Upper lobe of left lung (tissue), 6 donors: ENCODE data around the gene MVB12B. TPM values are rescaled to one million over a fixed set of nuclear protein-coding genes. Genes with fewer than 3 reads are reported as not detected.

Experiments
- ATAC-seq, 2 donors: fragments of 200-7000 bp; cut with Tn5 transposase; one replicate each; pipeline ENCODE4 v1.9.1; 2022; ENCODE audit warnings: mild to moderate bottlenecking in 2 of 2, moderate library complexity in 2 of 2; ENCODE audit not compliant: low FRiP score in 2 of 2
- DNase-seq, 2 donors: peaks; one replicate each; pipeline ENCODE4 v3.0.0-alpha.2; 2019 to 2020
- H3K27ac ChIP-seq, 4 donors: fragments of 200-600 bp; sonication (generic); one replicate each; pipeline ENCODE4 v1.5.1; 2016 to 2019
- H3K27me3 ChIP-seq, 4 donors: fragments of 200-600 bp; sonication (generic); one replicate each; pipeline ENCODE4 v1.5.1; 2017 to 2019
- H3K36me3 ChIP-seq, 4 donors: fragments of 200-600 bp; sonication (generic); one replicate each; pipeline ENCODE4 v1.5.1; 2016 to 2019
- H3K4me1 ChIP-seq, 4 donors: fragments of 200-600 bp; sonication (generic); one replicate each; pipeline ENCODE4 v1.5.1; 2018 to 2019
- H3K4me3 ChIP-seq, 4 donors: fragments of 200-600 bp; sonication (generic); one replicate each; pipeline ENCODE4 v1.5.1; 2017 to 2019; ENCODE audit warnings: mild to moderate bottlenecking in 2 of 4, moderate library complexity in 1 of 4
- H3K9me3 ChIP-seq, 4 donors: fragments of 200-600 bp; sonication (generic); one replicate each; pipeline ENCODE4 v1.5.1; 2018 to 2019
- EP300 ChIP-seq, 4 donors: sonication (generic); formaldehyde crosslinking; IDR thresholded peaks; one replicate each; pipeline ENCODE4 v1.5.1; 2017; ENCODE audit warnings: antibody characterized with exemption in 4 of 4, control low read depth in 2 of 4
- POLR2A ChIP-seq, 4 donors: fragments of 450-650 bp; IDR thresholded peaks; one replicate each; pipeline ENCODE4 v1.5.1; 2016 to 2017; ENCODE audit warnings: antibody characterized with exemption in 4 of 4, mild to moderate bottlenecking in 2 of 4
- POLR2AphosphoS5 ChIP-seq, 2 donors: sonication (generic); formaldehyde crosslinking; IDR thresholded peaks; one replicate each; pipeline ENCODE4 v1.5.1; 2017; ENCODE audit warnings: antibody characterized with exemption in 2 of 2
- WGBS, 2 donors: methylation state at CpG; one replicate each; pipeline ENCODE4 v1.1.5; 2017 to 2018; 5-methylcytosine and 5-hydroxymethylcytosine counted together
- total RNA-seq, 6 donors: library from RNA; depleted of rRNA in 4 of 6; stranded (reverse); fragments of >200 nt in 4 of 6; gene quantifications; one replicate each; pipeline versions ENCODE4 v1.1.0 to v1.2.1, GENCODE V29; 2016 to 2021
- TF ChIP-seq, protein P1 (sequence below), 6 experiments: fragments of 450-650 bp in 4 of 6; fragments of 200-600 bp in 2 of 6; sonication (generic) in 2 of 6; IDR thresholded peaks; one replicate each; pipeline ENCODE4 v1.5.1; 2016 to 2019; ENCODE audit warnings: antibody characterized with exemption in 6 of 6
- donor health status: DM: no; HTN: no; CAD: no; lungs with moderate emphysema.
- donor health status: DM: no; HTN: yes; CAD: no; lungs with severe emphysema.

The MVB12B gene
- total RNA-seq, 6 donors from 2014 or later = 36.7 to 60.7 (median 41.0) TPM

DNA sequence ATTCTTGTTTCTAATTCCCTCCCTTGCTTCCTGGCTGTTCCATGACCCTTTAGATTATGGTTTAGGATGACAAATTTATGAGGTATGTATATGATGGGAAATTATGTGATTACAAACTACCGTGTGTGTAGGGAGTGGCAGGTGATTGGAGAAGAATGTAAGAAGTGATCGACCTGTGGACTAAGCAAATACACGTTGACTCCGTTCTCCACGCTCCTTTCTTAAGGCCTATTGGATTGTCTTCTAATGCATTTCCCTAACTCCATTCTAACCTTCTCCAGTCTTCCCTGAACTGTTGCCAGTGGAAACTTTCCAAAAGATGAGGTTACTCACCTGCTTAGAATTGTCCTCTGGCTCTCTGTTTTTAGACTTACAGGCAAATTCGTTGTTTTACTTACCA lies 36.6 kb downstream of the MVB12B start:
- H3K9me3 ChIP-seq = peaks cover 4 to 10% (median 8%) of the 10 kb centered on the region in 4 donors
- no peak for ATAC-seq
- no peak for DNase-seq
- H3K27me3 ChIP-seq = no peaks in the 10 kb centered on the region
- 85 to 86% methylated on average over 6 of the region's 6 CpGs for WGBS, 2 donors
- H3K36me3 ChIP-seq = no peaks in the 10 kb centered on the region
- no peak overlapping the region for H3K4me3 ChIP-seq
- TF ChIP-seq EP300 (IDR thresholded peaks at IDR 0.05) (no peak), POLR2AphosphoS5 (IDR thresholded peaks at IDR 0.05) (no peak), POLR2A (IDR thresholded peaks at IDR 0.05) (no peak)
- TF ChIP-seq, protein P1, sequence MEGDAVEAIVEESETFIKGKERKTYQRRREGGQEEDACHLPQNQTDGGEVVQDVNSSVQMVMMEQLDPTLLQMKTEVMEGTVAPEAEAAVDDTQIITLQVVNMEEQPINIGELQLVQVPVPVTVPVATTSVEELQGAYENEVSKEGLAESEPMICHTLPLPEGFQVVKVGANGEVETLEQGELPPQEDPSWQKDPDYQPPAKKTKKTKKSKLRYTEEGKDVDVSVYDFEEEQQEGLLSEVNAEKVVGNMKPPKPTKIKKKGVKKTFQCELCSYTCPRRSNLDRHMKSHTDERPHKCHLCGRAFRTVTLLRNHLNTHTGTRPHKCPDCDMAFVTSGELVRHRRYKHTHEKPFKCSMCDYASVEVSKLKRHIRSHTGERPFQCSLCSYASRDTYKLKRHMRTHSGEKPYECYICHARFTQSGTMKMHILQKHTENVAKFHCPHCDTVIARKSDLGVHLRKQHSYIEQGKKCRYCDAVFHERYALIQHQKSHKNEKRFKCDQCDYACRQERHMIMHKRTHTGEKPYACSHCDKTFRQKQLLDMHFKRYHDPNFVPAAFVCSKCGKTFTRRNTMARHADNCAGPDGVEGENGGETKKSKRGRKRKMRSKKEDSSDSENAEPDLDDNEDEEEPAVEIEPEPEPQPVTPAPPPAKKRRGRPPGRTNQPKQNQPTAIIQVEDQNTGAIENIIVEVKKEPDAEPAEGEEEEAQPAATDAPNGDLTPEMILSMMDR (IDR thresholded peaks at IDR 0.05) = no peak
- H3K4me1 ChIP-seq = peaks cover 23 to 40% (median 32%) of the 10 kb centered on the region in 4 donors
- peak overlapping the region in 2 of 4 donors; percentile 21 to 32 for H3K27ac ChIP-seq

- H3K27ac ChIP-seq = peak overlapping the region in 3 of 4 donors; percentile 21 to 54 (median 32)
- WGBS, 2 donors = 59 to 67% methylated on average over 7 to 8 of the region's 8 CpGs
- H3K4me1 ChIP-seq = peaks cover 23 to 40% (median 33%) of the 10 kb centered on the region in 4 donors
- no peaks in the 10 kb centered on the region for H3K36me3 ChIP-seq
- peak in 1 of 2 donors; percentile 59 for ATAC-seq
- H3K27me3 ChIP-seq = no peaks in the 10 kb centered on the region
- H3K4me3 ChIP-seq = no peak overlapping the region
- peaks cover 4 to 10% (median 8%) of the 10 kb centered on the region in 4 donors for H3K9me3 ChIP-seq
- TF ChIP-seq POLR2AphosphoS5 (IDR thresholded peaks at IDR 0.05) (peak in 1 of 2 donors; percentile 42), POLR2A (IDR thresholded peaks at IDR 0.05) (no peak)
- no peak for DNase-seq
Measured at GRCh38 chr9:126363847-126364671, 37.4 kb downstream of the MVB12B start.

DNA sequence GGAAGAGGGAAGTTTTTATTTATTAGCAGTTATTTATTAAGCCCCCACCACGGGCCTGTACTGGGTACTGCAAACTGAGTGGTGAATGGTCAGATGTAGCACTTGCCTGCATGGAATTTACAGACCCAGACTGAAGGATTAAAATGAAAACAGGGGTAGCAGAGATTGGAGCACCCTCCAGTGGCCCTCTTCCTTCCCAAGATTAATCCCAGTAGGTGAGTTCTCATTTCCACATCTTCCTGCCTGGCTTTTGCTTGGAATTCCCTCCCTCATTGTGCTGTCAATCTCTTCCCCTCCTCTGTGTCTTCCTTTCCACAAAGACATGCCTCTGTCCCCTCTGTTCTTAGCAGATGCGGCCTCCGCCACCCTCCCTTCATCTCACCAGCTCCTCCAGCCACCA lies 39.2 kb downstream of the MVB12B start:
- Histone ChIP-seq H3K4me3 (no peak overlapping the region), H3K27ac (peak overlapping the region in 2 of 4 donors; percentile 38 to 58), H3K27me3 (no peaks in the 10 kb centered on the region), H3K4me1 (peaks cover 23 to 40% (median 33%) of the 10 kb centered on the region in 4 donors), H3K9me3 (peaks cover 4 to 10% (median 8%) of the 10 kb centered on the region in 4 donors), H3K36me3 (no peaks in the 10 kb centered on the region)
- TF ChIP-seq, protein P1 (IDR thresholded peaks at IDR 0.05) = no peak
- no peak for TF ChIP-seq POLR2A (IDR thresholded peaks at IDR 0.05)
- no peak for TF ChIP-seq EP300 (IDR thresholded peaks at IDR 0.05)
- no peak for TF ChIP-seq POLR2AphosphoS5 (IDR thresholded peaks at IDR 0.05)
- ATAC-seq (no peak), DNase-seq (no peak)
- whole genome bisulfite sequencing, 2 donors = 71 to 82% methylated on average over 3 of the region's 3 CpGs

- DNase-seq (peak in 1 of 2 donors; percentile 58), ATAC-seq (peak in 1 of 2 donors; percentile 44)
- 47 to 59% methylated on average over 13 of the region's 13 CpGs for WGBS, 2 donors
- H3K36me3 ChIP-seq = no peaks in the 10 kb centered on the region
- TF ChIP-seq POLR2AphosphoS5 (IDR thresholded peaks at IDR 0.05) = no peak
- TF ChIP-seq, protein P1 (IDR thresholded peaks at IDR 0.05) = no peak
- no peak for TF ChIP-seq POLR2A (IDR thresholded peaks at IDR 0.05)
- no peak for TF ChIP-seq EP300 (IDR thresholded peaks at IDR 0.05)
- H3K9me3 ChIP-seq = peaks cover 4 to 9% (median 7%) of the 10 kb centered on the region in 4 donors
- H3K27me3 ChIP-seq = no peaks in the 10 kb centered on the region
- no peak overlapping the region for H3K4me3 ChIP-seq
- peaks cover 23 to 40% (median 33%) of the 10 kb centered on the region in 4 donors for H3K4me1 ChIP-seq
- peak overlapping the region in 2 of 4 donors; percentile 58 to 61 for H3K27ac ChIP-seq
Measured at GRCh38 chr9:126366366-126367011, 39.9 kb downstream of the MVB12B start.

GRCh38 chr9:126367139-126367538 lies 40.5 kb downstream of the MVB12B start:
- peak overlapping the region in 2 of 4 donors; percentile 58 to 61 for H3K27ac ChIP-seq
- ATAC-seq = peak in 1 of 2 donors; percentile 35

More at GRCh38 chr9:126367139-126367538, 40.5 kb downstream of the MVB12B start:
- no peak overlapping the region for H3K4me3 ChIP-seq
- 83 to 85% methylated on average over 13 of the region's 13 CpGs for WGBS, 2 donors
- TF ChIP-seq EP300 (IDR thresholded peaks at IDR 0.05) = no peak
- no peak for TF ChIP-seq POLR2A (IDR thresholded peaks at IDR 0.05)
- H3K9me3 ChIP-seq = peaks cover 0 to 2% (median under 1%) of the 10 kb centered on the region in 4 donors
- no peaks in the 10 kb centered on the region for H3K27me3 ChIP-seq
- H3K36me3 ChIP-seq = no peaks in the 10 kb centered on the region
- peaks cover 23 to 40% (median 35%) of the 10 kb centered on the region in 4 donors for H3K4me1 ChIP-seq
- no peak for DNase-seq
